GM12878 (cell line): Measurements from ENCODE around the gene POLR2I. TPM values are rescaled to one million over a fixed set of nuclear protein-coding genes. Genes with fewer than 3 reads are reported as not detected.

Source experiments
- ATAC-seq: fragments of 200-7000 bp; cut with Tn5 transposase; 3 replicates; pipeline ENCODE4 v1.9.1; 2020; ENCODE audit warnings: mild to moderate bottlenecking, moderate library complexity
- BruUV-seq: library from RNA; stranded (reverse); fragments of 400-500 nt; replicated peaks from 2 replicates; lab custom pipeline; 2021; lab: Mats Ljungman, UMichigan
- CTCF ChIA-PET: fragments of 300-600 bp; sonication (Branson Sonifier 250); formaldehyde crosslinking; extraction: SDS; loops from one replicate; lab custom pipeline; 2021; ENCODE audit warnings: inconsistent platforms; lab: Yijun Ruan, JAX
- POLR2A ChIA-PET: fragments of 350-600 bp; formaldehyde crosslinking; extraction: SDS; loops from one replicate; lab custom pipeline; 2021; ENCODE audit warnings: inconsistent platforms; lab: Charles Lee
- RAD21 ChIA-PET: fragments of 300-600 bp; sonication (Branson Sonifier 250); formaldehyde crosslinking; loops from one replicate; lab custom pipeline; 2023; ENCODE audit warnings: antibody characterized with exemption; ENCODE audit not compliant: unreplicated experiment; lab: Charles Lee
- SMC1A ChIA-PET: fragments of 300-600 bp; sonication (Branson Sonifier 250); formaldehyde crosslinking; loops from one replicate; lab custom pipeline; 2023; ENCODE audit not compliant: unreplicated experiment, uncharacterized antibody; lab: Charles Lee
- DNase-seq: peaks from one replicate; pipeline ENCODE4 v3.0.0-alpha.2; 2011; ENCODE audit warnings: low read depth, low spot score
- FAIRE-seq: peaks from 3 replicates; lab custom pipeline; 2011; peaks lifted over from hg19 to GRCh38; lab: Jason Lieb, UNC
- H2AFZ ChIP-seq: 2 replicates; pipeline ENCODE4 v1.6.0; 2011; ENCODE audit warnings: low read depth, low read length, control low read depth; ENCODE audit not compliant: control insufficient read depth
- H3K27ac ChIP-seq: 2 replicates; pipeline ENCODE4 v1.5.1; 2011; ENCODE audit warnings: control low read depth; ENCODE audit not compliant: control insufficient read depth, insufficient read depth
- H3K27me3 ChIP-seq, 2 experiments: replicated peaks in 1 of 2; 2 replicates each; pipeline versions ENCODE4 v1.6.0 to v1.6.1; 2011; ENCODE audit warnings: low read length in 1 of 2; ENCODE audit not compliant: control insufficient read depth in 2 of 2, insufficient read depth in 2 of 2
- H3K36me3 ChIP-seq, 2 experiments: 2 replicates each; pipeline ENCODE4 v1.5.1; 2011; ENCODE audit warnings: low read length in 1 of 2; ENCODE audit not compliant: control insufficient read depth in 2 of 2, insufficient read depth in 2 of 2
- H3K4me1 ChIP-seq: 2 replicates; pipeline ENCODE4 v1.6.1; 2011; ENCODE audit warnings: mild to moderate bottlenecking, low read length, moderate library complexity, mixed read lengths; ENCODE audit not compliant: control insufficient read depth, insufficient read depth
- H3K4me2 ChIP-seq: 2 replicates; pipeline ENCODE4 v1.6.0; 2011; ENCODE audit warnings: control low read depth; ENCODE audit not compliant: control insufficient read depth, insufficient read depth
- H3K4me3 ChIP-seq: fragments of 200-600 bp; sonication (generic); 2 replicates; pipeline ENCODE4 v1.5.1; 2016
- H3K79me2 ChIP-seq: 2 replicates; pipeline ENCODE4 v1.6.0; 2011; ENCODE audit warnings: low read length; ENCODE audit not compliant: control insufficient read depth, insufficient read depth
- H3K9ac ChIP-seq: 2 replicates; pipeline ENCODE4 v1.8.0; 2011; ENCODE audit warnings: low read length, control low read depth, mixed read lengths; ENCODE audit not compliant: control insufficient read depth, insufficient read depth
- H3K9me3 ChIP-seq: replicated peaks from 3 replicates; pipeline ENCODE4 v1.5.1; 2011; ENCODE audit warnings: mild to moderate bottlenecking, low read length; ENCODE audit not compliant: control insufficient read depth, insufficient read depth
- H4K20me1 ChIP-seq: 2 replicates; pipeline ENCODE4 v1.6.0; 2011; ENCODE audit not compliant: control insufficient read depth, insufficient read depth
- MTA2 ChIP-seq: fragments of 450-650 bp; IDR thresholded peaks from 2 replicates; pipeline ENCODE4 v1.6.1; 2016; ENCODE audit warnings: low read depth, mild to moderate bottlenecking, moderate library complexity
- MXI1 ChIP-seq: fragments of 150-350 bp; IDR thresholded peaks from 2 replicates; pipeline ENCODE4 v1.6.1; 2011; ENCODE audit warnings: low read depth, mild to moderate bottlenecking, inconsistent platforms, low read length, improper control_type of control experiment
- NFYB ChIP-seq: IDR thresholded peaks from 2 replicates; pipeline ENCODE4 v1.6.1; 2011; ENCODE audit warnings: low read depth, mild to moderate bottlenecking, low read length, improper control_type of control experiment, moderate library complexity; ENCODE audit not compliant: insufficient read depth
- RAD21 ChIP-seq: IDR thresholded peaks from 2 replicates; pipeline ENCODE4 v1.6.1; 2011; ENCODE audit warnings: mild to moderate bottlenecking, low read depth, low read length, moderate library complexity; ENCODE audit not compliant: insufficient read depth
- RFX5 ChIP-seq: IDR thresholded peaks from 2 replicates; pipeline ENCODE4 v1.6.1; 2011; ENCODE audit warnings: low read depth, low read length, improper control_type of control experiment
- SUZ12 ChIP-seq: fragments of 200-600 bp; sonication (generic); IDR thresholded peaks from one replicate; pipeline ENCODE4 v1.6.1; 2018; ENCODE audit warnings: antibody characterized with exemption, mild to moderate bottlenecking; ENCODE audit not compliant: unreplicated experiment
- TCF12 ChIP-seq: IDR thresholded peaks from 2 replicates; pipeline ENCODE4 v1.6.1; 2011; ENCODE audit warnings: low read depth, mild to moderate bottlenecking, low read length
- ZBTB33 ChIP-seq: fragments of 450-650 bp; IDR thresholded peaks from 2 replicates; pipeline ENCODE4 v1.6.1; 2017; ENCODE audit warnings: mild to moderate bottlenecking
- ZBTB40 ChIP-seq: fragments of 450-650 bp; IDR thresholded peaks from 2 replicates; pipeline ENCODE4 v1.6.1; 2016; ENCODE audit warnings: mild to moderate bottlenecking, moderate library complexity, borderline replicate concordance
- whole genome bisulfite sequencing: methylation state at CpG from one replicate; pipeline ENCODE4 v1.1.6; 2016; ENCODE audit warnings: low lambda C conversion rate; ENCODE audit not compliant: insufficient replicate concordance, insufficient coverage; ENCODE audit errors: missing lambda C conversion rate; 5-methylcytosine and 5-hydroxymethylcytosine counted together
- in situ Hi-C: fragments of 300-500 bp; cut with MboI; formaldehyde crosslinking; loops from 9 replicates; pipeline ENCODE4 v1.14.3; 2018; ENCODE audit warnings: mixed read lengths
- intact Hi-C: fragments of 100-400 bp; cut with micrococcal nuclease; formaldehyde crosslinking; loops from one replicate; pipeline ENCODE4 v1.14.2; 2022; ENCODE audit not compliant: unreplicated experiment
- polyA plus RNA-seq, 11 experiments: library from polyadenylated mRNA; depleted of rRNA in 4 of 11; unstranded in 6 of 11; stranded (reverse) in 5 of 11; fragments of >200 nt; fragmentation: Nextera tagmentation in 4 of 11; fragmentation: Illumina TruSeq in 1 of 11; extraction: Ambion mirVana in 4 of 11; extraction: Trizol in 1 of 11; gene quantifications; 1 replicate in 1 of 11; 2 replicates in 10 of 11; pipeline versions ENCODE4 v1.2.1 to v1.2.3, GENCODE V29; 2011 to 2016; ENCODE audit warnings: inconsistent platforms in 2 of 11, missing spikeins in 2 of 11, low read depth in 1 of 11
- total RNA-seq, 4 experiments: library from RNA; depleted of rRNA in 3 of 4; stranded (reverse); fragments of >200 nt in 3 of 4; fragmentation: Illumina TruSeq in 1 of 4; extraction: Trizol in 1 of 4; gene quantifications; 2 replicates each; pipeline versions ENCODE4 v1.2.1 to v1.2.3, GENCODE V29; 2013 to 2021

Gene POLR2I
- total and polyA plus RNA-seq, 10 of the 15 experiments (the other 5 are each of a cell fraction or from before 2014, with no cell fraction given): 30.9 to 272 (median 202) TPM

- H3K27ac ChIP-seq: no peak overlapping the region
- in situ Hi-C loops: no loop called here
- FAIRE-seq: no peak
Measured at GRCh38 chr19:36153126-36153525, 38.5 kb upstream of the POLR2I start.

More at GRCh38 chr19:36153126-36153525, 38.5 kb upstream of the POLR2I start:
- ATAC-seq (no peak), DNase-seq (no peak)
- CTCF ChIA-PET: interaction anchor here (0.6 to 1.0 kb wide), 4 partner anchors 15 to 355 kb away, joined by 3 to 5 read pairs (median 3); no protein-coding TSS in a partner anchor
- POLR2A ChIA-PET: no interaction called here
- no peaks in the 10 kb centered on the region for H3K9me3 ChIP-seq
- peaks cover 0 to 12% of the 10 kb centered on the region in 2 experiments; a peak in 3 of 4 replicates for H3K36me3 ChIP-seq
- H3K4me3 ChIP-seq: no peak overlapping the region
- no peaks in the 10 kb centered on the region for H3K79me2 ChIP-seq
- H3K4me1 ChIP-seq: no peaks in the 10 kb centered on the region
- RAD21 ChIA-PET: no interaction called here
- H3K9ac ChIP-seq: no peak overlapping the region
- H2AFZ ChIP-seq: no peak overlapping the region
- WGBS: 99% methylated on average over 8 of the region's 10 CpGs
- BruUV-seq: no TSS peak
- no peaks in the 10 kb centered on the region for H4K20me1 ChIP-seq
- intact Hi-C loops: no loop called here
- SMC1A ChIA-PET: interaction anchor here (1.0 to 1.4 kb wide), 2 partner anchors 9 to 22 kb away, joined by 3 read pairs; no protein-coding TSS in a partner anchor
- TF ChIP-seq TCF12 (no peak), MTA2 (no peak), ZBTB40 (no peak), SUZ12 (no peak), RAD21 (no peak), RFX5 (no peak), ZBTB33 (no peak), MXI1 (no peak), NFYB (no peak)
- H3K4me2 ChIP-seq: no peak overlapping the region
- no peaks in the 10 kb centered on the region for H3K27me3 ChIP-seq
